GM18517 (cell line): ENCODE results near the gene PNKD.
"Not testable (repeated sequence)": the region's sequence is repeated elsewhere in the genome, so short reads cannot be mapped to it uniquely, and the experiment has no call there.

Experiments used
- ATAC-seq: cut with Tn5 transposase; IDR thresholded peaks from one replicate; pipeline ENCODE4 v1.9.1; 2021; ENCODE audit warnings: mild to moderate bottlenecking, moderate library complexity; ENCODE audit not compliant: unreplicated experiment

PNKD gene

DNA sequence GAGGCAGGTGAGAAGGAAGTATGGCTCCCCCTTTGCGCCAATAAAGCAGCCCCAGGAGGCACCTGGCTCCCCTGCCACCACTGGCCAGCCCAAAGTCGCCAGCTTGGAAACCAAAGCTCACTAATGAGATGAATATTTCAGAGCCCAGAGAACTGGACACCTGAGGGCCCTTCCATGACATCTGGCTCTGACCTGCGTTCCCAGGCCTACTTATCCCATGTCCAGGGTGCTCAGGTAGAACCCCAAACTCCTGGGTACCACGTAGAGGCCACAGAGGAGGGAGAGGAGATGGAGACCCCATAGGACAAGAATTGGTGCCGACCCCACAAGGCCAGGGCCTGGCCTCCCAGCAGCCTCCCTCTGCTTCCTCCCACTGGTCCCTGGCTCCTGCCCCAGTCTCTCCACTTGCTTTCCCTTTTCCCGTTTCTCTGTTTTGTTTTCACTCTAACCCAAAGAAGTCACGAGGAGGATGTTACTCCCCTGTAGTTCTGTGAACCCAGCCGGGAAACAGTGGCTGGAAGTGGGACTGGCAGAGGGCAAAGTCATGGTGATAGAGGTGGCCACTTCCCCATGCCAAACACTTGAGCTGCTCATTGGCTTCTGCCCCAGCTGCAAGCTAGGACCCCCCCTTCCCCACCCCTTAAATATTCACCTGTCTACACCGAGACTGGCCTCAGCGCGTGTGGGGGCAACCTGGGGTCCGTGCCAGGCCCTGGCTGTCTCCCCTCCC, 21.2 kb downstream of the PNKD start:
- ATAC-seq: no peak

- peak; percentile 59 for ATAC-seq
Measured at GRCh38 chr2:218292048-218293014, 22.0 kb downstream of the PNKD start, which contains the start of gene TMBIM1. TMBIM1 (minus strand) TSS chr2:218292503; CDS start chr2:218282141, 10,362 bp downstream.

GRCh38 chr2:218293715-218294429, 23.6 kb downstream of the PNKD start:
- ATAC-seq: no peak

- ATAC-seq: no peak
Measured at GRCh38 chr2:218294430-218295022, 24.2 kb downstream of the PNKD start.

GRCh38 chr2:218295029-218295428, 24.7 kb downstream of the PNKD start:
- no peak for ATAC-seq

DNA sequence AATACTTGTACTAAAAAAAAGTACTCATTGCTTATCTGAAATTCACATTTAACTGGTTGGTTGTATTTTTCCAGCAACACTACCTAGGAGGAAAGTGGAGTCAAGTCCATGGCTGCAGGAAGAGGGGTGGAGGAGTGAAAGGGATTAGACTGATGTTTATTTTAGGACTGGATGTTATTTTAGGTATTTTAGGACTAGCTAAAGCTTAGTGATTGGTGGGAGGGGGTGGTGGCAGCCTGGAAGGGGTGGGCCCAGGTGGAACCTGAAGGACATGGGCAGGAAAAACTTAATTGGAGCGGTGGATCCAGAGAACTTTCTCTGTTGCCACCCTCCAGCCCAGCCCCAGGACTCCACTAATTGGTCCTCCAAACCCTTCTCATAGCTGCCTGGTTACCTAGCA, 25.9 kb downstream of the PNKD start:
- ATAC-seq: no peak

DNA sequence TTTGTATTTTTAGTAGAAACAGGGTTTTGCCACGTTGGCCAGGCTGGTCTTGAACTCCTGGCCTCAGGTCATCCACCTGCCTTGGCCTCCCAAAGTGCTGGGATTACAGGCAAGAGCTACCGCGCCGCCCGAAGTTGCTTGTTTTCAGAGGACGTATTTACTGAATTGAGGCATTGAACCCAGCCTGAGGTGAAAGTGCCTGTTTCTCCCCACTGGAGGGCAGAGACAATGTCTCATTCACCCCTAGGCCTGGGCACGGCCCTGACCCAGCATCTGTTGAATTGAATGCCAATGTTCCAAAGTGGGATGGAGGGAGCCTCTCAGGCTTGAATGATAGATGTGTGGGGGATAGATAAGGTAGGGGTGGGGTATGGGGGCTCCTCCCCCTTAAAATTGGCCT, 26.5 kb downstream of the PNKD start:
- ATAC-seq: no peak

- no peak for ATAC-seq
Measured at GRCh38 chr2:218298314-218298875, 28.1 kb downstream of the PNKD start.

DNA sequence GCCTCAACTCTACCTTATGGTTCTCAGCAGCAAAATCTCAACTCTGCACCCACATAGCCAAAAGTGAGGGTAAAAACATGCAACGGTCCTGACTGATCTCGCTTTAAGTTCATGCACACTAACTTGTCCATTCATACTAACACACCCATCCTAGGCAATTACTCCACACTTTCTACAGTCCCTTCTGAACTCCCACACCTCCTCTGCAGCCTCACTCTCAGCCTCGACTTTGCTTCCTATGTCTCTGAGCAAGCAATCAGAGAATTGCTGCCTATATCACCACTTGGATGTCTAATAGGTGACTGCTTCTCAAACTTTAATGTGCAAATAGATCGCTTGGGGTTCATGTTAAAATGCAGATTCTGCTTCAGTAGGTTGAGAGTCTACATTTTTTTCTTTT, 29.8 kb downstream of the PNKD start:
- no peak for ATAC-seq

GRCh38 chr2:218301176-218301819, 31.0 kb downstream of the PNKD start:
- ATAC-seq: peak; percentile 80

DNA sequence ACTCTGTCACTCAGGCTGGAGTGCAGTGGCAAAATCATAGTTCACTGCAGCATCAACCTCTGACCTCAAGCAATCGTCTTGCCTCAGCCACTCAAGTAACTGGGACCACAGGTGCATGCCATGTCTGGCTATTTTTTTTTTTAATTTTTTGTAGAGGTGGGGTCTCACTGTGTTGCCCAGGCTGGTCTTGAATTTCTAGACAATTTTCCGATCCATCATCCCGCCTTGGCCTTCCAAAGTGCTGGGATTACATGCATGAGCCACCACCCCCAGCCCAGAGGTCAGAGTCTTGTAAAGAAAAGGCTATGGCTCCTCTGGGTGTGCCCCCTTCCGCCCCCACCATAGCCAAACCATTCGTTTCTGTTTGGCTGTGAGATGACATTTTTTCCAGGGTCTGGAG, 35.1 kb downstream of the PNKD start:
- no peak for ATAC-seq

- ATAC-seq: no peak
Measured at GRCh38 chr2:218306184-218306920, 36.0 kb downstream of the PNKD start.

- no peak for ATAC-seq
Measured at GRCh38 chr2:218307415-218308090, 37.2 kb downstream of the PNKD start.

GRCh38 chr2:218310853-218311540, 40.7 kb downstream of the PNKD start:
- no peak for ATAC-seq

DNA sequence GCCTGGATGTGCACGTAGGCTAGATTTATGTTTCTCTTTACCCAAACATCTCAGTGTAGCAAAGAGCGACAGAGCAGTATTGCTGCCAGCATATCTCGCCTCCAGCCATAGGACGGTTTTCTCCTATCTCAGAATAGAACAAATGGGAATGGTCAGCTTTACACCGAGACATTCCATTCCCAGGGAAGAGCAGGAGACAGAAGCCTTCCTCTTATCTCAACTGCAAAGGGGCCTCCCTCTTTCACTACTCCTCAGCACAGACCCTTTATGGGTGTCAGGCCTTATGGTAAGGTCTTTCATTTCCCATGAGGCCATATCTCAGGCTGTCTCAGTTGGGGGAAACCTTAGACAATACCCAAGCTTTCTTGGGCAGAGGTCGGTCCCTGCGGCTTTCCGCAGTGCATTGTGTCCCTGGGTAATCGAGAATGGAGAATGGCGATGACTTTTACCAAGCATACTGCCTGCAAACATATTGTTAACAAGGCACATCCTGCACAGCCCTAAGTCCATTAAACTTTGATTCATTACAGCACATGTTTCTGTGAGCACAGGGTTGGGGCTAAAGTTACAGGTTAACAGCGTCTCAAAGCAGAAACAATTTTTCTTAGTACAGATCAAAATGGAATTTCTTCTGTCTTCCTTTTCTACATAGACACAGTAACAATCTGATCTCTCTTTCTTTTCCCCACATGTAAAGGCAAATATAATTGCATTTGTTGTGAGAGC, 41.4 kb downstream of the PNKD start:
- not testable (repeated sequence) for ATAC-seq

DNA sequence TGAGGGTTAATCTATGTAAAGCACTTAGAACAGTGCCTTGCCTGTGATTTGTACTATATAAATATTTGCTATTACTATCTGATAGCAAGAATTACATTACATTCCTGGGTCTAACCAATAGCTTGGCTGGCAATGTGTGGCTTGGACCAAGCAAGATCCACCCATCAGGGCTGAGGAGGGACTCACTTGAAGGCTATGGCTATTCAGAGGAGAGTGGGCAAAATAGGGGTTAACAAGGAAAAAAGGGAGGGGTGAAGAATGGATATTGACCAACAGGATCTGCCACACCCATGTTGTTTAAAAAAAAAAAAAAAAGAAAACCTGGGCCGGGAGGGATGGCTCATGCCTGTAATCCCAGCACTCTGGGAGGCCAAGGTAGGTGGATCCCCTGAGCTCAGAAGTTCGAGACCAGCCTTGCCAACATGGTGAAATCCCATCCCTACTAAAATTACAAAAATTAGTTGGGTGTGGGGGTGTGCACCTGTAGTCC, 42.0 kb downstream of the PNKD start:
- no peak for ATAC-seq

- ATAC-seq: no peak
Measured at GRCh38 chr2:218313356-218313755, 43.0 kb downstream of the PNKD start.
